HCT116 (cell line): ENCODE results near the gene HSBP1. TPM values are rescaled to one million over a fixed set of nuclear protein-coding genes. Genes with fewer than 3 reads are reported as not detected.

Experiments used
- ATAC-seq: fragments of 200-7000 bp; cut with Tn5 transposase; 2 replicates; pipeline ENCODE4 v1.9.1; 2020; ENCODE audit warnings: mild to moderate bottlenecking, moderate library complexity
- BruUV-seq: library from RNA; stranded (reverse); fragments of 400-500 nt; replicated peaks from 2 replicates; lab custom pipeline; 2021; lab: Mats Ljungman, UMichigan
- CTCF ChIA-PET: fragments of 300-600 bp; sonication (Branson Sonifier 250); formaldehyde crosslinking; loops from one replicate; lab custom pipeline; 2021; ENCODE audit warnings: antibody characterized with exemption; lab: Charles Lee
- POLR2A ChIA-PET: fragments of 300-600, 350-600 bp; sonication (Branson Sonifier 250); formaldehyde crosslinking; loops from one replicate; lab custom pipeline; 2021; ENCODE audit warnings: antibody characterized with exemption; lab: Charles Lee
- RAD21 ChIA-PET, 2 experiments: fragments of 300-600 bp; sonication (Branson Sonifier 250); formaldehyde crosslinking; loops; one replicate each; lab custom pipeline; 2023; ENCODE audit warnings: low total read pairs in 2 of 2; ENCODE audit not compliant: uncharacterized antibody in 2 of 2, unreplicated experiment in 2 of 2, low non-redundant PET in 1 of 2; lab: Charles Lee
- DNase-seq: peaks from one replicate; pipeline ENCODE4 v3.0.0-alpha.2; 2010; ENCODE audit warnings: low read depth, low spot score
- H2AFZ ChIP-seq: fragments of 200-600 bp; shearing (Covaris generic), sonication (generic); 2 replicates; pipeline ENCODE4 v1.6.1; 2017; ENCODE audit warnings: low read depth, mixed run types, mixed read lengths, antibody characterized with exemption, low read length; ENCODE audit not compliant: poor library complexity, severe bottlenecking
- H3K27ac ChIP-seq: 2 replicates; pipeline ENCODE4 v1.5.1; 2012; ENCODE audit warnings: low read depth, low read length
- H3K27me3 ChIP-seq: fragments of 200-600 bp; sonication (generic); 2 replicates; pipeline ENCODE4 v1.6.1; 2016; ENCODE audit warnings: mixed run types, low read length, mixed read lengths; ENCODE audit not compliant: insufficient read depth
- H3K36me3 ChIP-seq, 2 experiments: fragments of 200-500 bp in 1 of 2; fragments of 200-600 bp in 1 of 2; sonication (Bioruptor generic) in 1 of 2; sonication (generic) in 1 of 2; 2 replicates each; pipeline versions ENCODE4 v1.5.1 to v1.6.1; 2014 to 2016; ENCODE audit warnings: low read length in 2 of 2, inconsistent platforms in 1 of 2, mixed read lengths in 1 of 2, mixed run types in 1 of 2; ENCODE audit not compliant: insufficient read depth in 2 of 2, control insufficient read depth in 1 of 2
- H3K4me1 ChIP-seq, 2 experiments: fragments of 200-600 bp in 1 of 2; sonication (generic) in 1 of 2; 2 replicates each; pipeline versions ENCODE4 v1.5.1 to v1.6.1; 2012 to 2017; ENCODE audit warnings: low read length in 2 of 2, inconsistent platforms in 1 of 2, mild to moderate bottlenecking in 1 of 2, mixed read lengths in 1 of 2, mixed run types in 1 of 2, moderate library complexity in 1 of 2; ENCODE audit not compliant: insufficient read depth in 2 of 2, control insufficient read depth in 1 of 2
- H3K4me2 ChIP-seq: fragments of 200-600 bp; sonication (generic); 2 replicates; pipeline ENCODE4 v1.6.1; 2017; ENCODE audit warnings: mixed run types, low read length, mixed read lengths
- H3K4me3 ChIP-seq, 2 experiments: fragments of 200-600 bp in 1 of 2; sonication (generic) in 1 of 2; replicated peaks in 1 of 2; 2 replicates each; pipeline ENCODE4 v1.5.1; 2011 to 2016; ENCODE audit warnings: low read length in 2 of 2, control low read depth in 1 of 2, low read depth in 1 of 2, mild to moderate bottlenecking in 1 of 2, mixed read lengths in 1 of 2, mixed run types in 1 of 2
- H3K79me2 ChIP-seq: fragments of 200-600 bp; sonication (generic); 2 replicates; pipeline ENCODE4 v1.6.1; 2017; ENCODE audit warnings: mild to moderate bottlenecking, mixed run types, low read length, moderate library complexity, mixed read lengths; ENCODE audit not compliant: insufficient read depth
- H3K9ac ChIP-seq: fragments of 200-600 bp; sonication (generic); 2 replicates; pipeline ENCODE4 v1.6.1; 2016; ENCODE audit warnings: low read length, mixed read lengths
- H3K9me2 ChIP-seq: fragments of 200-600 bp; sonication (generic), shearing (Covaris generic); 2 replicates; pipeline ENCODE4 v1.6.1; 2017; ENCODE audit warnings: mixed run types, mild to moderate bottlenecking, moderate library complexity; ENCODE audit not compliant: insufficient read depth
- H3K9me3 ChIP-seq, 2 experiments: fragments of 200-500 bp in 1 of 2; fragments of 200-600 bp in 1 of 2; sonication (Bioruptor generic) in 1 of 2; sonication (generic) in 1 of 2; 2 replicates each; pipeline ENCODE4 v1.6.1; 2014 to 2017; ENCODE audit warnings: low read length in 2 of 2, mixed read lengths in 2 of 2, inconsistent platforms in 1 of 2, low read depth in 1 of 2, mild to moderate bottlenecking in 1 of 2, mixed run types in 1 of 2, moderate library complexity in 1 of 2; ENCODE audit not compliant: control insufficient read depth in 1 of 2, insufficient read depth in 1 of 2
- H4K20me1 ChIP-seq: fragments of 200-600 bp; sonication (generic), shearing (Covaris generic); 2 replicates; pipeline ENCODE4 v1.6.1; 2017; ENCODE audit warnings: mixed run types, mild to moderate bottlenecking, moderate library complexity; ENCODE audit not compliant: insufficient read depth
- EZH2phosphoT487 ChIP-seq: fragments of 200-600 bp; IDR thresholded peaks from 2 replicates; pipeline ENCODE4 v1.6.1; 2018; ENCODE audit warnings: antibody characterized with exemption, borderline replicate concordance
- FOSL1 ChIP-seq: IDR thresholded peaks from 2 replicates; pipeline ENCODE4 v1.6.1; 2012; ENCODE audit warnings: low read depth
- JUND ChIP-seq: IDR thresholded peaks from 2 replicates; pipeline ENCODE4 v1.6.1; 2012
- RAD21 ChIP-seq: IDR thresholded peaks from 2 replicates; pipeline ENCODE4 v1.6.1; 2012; ENCODE audit warnings: low read depth, mild to moderate bottlenecking
- YY1 ChIP-seq: IDR thresholded peaks from 2 replicates; pipeline ENCODE4 v1.6.1; 2011; ENCODE audit warnings: low read length, low read depth, moderate library complexity, mild to moderate bottlenecking; ENCODE audit not compliant: insufficient replicate concordance; ENCODE audit errors: extremely low read depth
- ZBTB33 ChIP-seq: IDR thresholded peaks from 2 replicates; pipeline ENCODE4 v1.6.1; 2011; ENCODE audit warnings: mild to moderate bottlenecking, low read length, moderate library complexity; ENCODE audit not compliant: insufficient replicate concordance; ENCODE audit errors: extremely low read depth
- intact Hi-C: fragments of 100-400 bp; cut with micrococcal nuclease; formaldehyde crosslinking; loops from 2 replicates; pipeline ENCODE4 v1.10.0; 2022
- total RNA-seq: library from RNA; stranded (reverse); gene quantifications from one replicate; pipeline ENCODE4 v1.2.1, GENCODE V29; 2021; ENCODE audit not compliant: unreplicated experiment
- TF ChIP-seq, protein P1 (sequence below): IDR thresholded peaks from 2 replicates; pipeline ENCODE4 v1.6.1; 2012
- TF ChIP-seq, protein P2 (sequence below): IDR thresholded peaks from 2 replicates; pipeline ENCODE4 v1.6.1; 2012

The HSBP1 gene
- total RNA-seq, 1 experiment from 2014 or later: 270 TPM

DNA sequence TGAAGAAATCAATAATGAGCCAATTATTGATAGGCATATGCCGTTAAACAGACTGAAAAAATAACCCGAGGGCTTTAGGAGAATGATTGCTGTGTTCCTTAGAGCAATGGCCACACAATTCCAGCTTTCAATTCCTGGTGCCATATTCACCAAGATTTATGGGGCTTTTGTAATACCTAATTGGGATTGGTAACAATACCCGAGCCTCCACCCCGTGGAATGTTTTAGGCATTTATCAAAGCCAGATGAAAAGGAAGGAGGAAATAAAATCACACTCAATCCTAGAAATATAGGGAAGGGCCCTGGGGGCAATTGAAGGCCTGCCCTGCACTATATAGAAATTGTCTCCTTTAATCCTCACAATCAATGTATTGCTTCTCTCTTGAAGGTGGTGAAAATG lies 49.0 kb downstream of the HSBP1 start (continued):
- TF ChIP-seq ZBTB33: no peak
- TF ChIP-seq RAD21: no peak
- no peak for TF ChIP-seq YY1
- TF ChIP-seq EZH2phosphoT487: no peak
- TF ChIP-seq, protein P1, sequence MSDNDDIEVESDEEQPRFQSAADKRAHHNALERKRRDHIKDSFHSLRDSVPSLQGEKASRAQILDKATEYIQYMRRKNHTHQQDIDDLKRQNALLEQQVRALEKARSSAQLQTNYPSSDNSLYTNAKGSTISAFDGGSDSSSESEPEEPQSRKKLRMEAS: no peak

GRCh38 chr16:83859265-83859664 lies 51.5 kb downstream of the HSBP1 start:
- Histone ChIP-seq H3K9ac (no peak overlapping the region), H4K20me1 (no peaks in the 10 kb centered on the region), H3K4me2 (no peak overlapping the region), H3K27ac (no peak overlapping the region), H3K4me3 (no peak overlapping the region), H3K36me3 (no peaks in the 10 kb centered on the region), H3K9me2 (no peaks in the 10 kb centered on the region), H3K79me2 (no peaks in the 10 kb centered on the region), H3K27me3 (peaks cover 10% of the 10 kb centered on the region; the same call in 1 of the 2 replicates), H3K9me3 (no peaks in the 10 kb centered on the region), H2AFZ (no peak overlapping the region), H3K4me1 (no peaks in the 10 kb centered on the region)
- POLR2A ChIA-PET: no interaction called here
- TF ChIP-seq EZH2phosphoT487 (no peak), JUND (no peak), YY1 (no peak), ZBTB33 (no peak), FOSL1 (no peak)
- TF ChIP-seq, protein P1: no peak
- TF ChIP-seq, protein P2, sequence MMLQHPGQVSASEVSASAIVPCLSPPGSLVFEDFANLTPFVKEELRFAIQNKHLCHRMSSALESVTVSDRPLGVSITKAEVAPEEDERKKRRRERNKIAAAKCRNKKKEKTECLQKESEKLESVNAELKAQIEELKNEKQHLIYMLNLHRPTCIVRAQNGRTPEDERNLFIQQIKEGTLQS: no peak
- no peak for DNase-seq
- RAD21 ChIA-PET: no interaction called here
- intact Hi-C loops: no loop called here
- no TSS peak for BruUV-seq
- ATAC-seq: no peak
- CTCF ChIA-PET: no interaction called here
